OCI-LY1 (cell line): ENCODE data around the gene PRDM1.

Experiments used
- CTCF ChIP-seq: fragments of 200-600 bp; sonication (generic), shearing (Covaris generic); IDR thresholded peaks from 2 replicates; pipeline ENCODE4 v1.5.1; 2017; ENCODE audit warnings: mild to moderate bottlenecking, antibody characterized with exemption, low read length, moderate library complexity, mixed read lengths
- EZH2 ChIP-seq: fragments of 200-600 bp; sonication (generic), shearing (Covaris generic); IDR thresholded peaks from 2 replicates; pipeline ENCODE4 v1.8.0; 2017; ENCODE audit warnings: borderline replicate concordance, mixed run types, mild to moderate bottlenecking, antibody characterized with exemption, low read length, moderate library complexity, mixed read lengths

- TF ChIP-seq CTCF (no peak), EZH2 (no peak)
These were observed 15.3 kb downstream of the PRDM1 start for GRCh38 chr6:106101466-106101865.
